ENCODE measurements around the gene SLC38A8. TPM values are rescaled to one million over a fixed set of nuclear protein-coding genes. Genes with fewer than 3 reads are reported as not detected.

Gene SLC38A8
- total RNA-seq, 4 donors from 2014 or later, result not detected

DNA sequence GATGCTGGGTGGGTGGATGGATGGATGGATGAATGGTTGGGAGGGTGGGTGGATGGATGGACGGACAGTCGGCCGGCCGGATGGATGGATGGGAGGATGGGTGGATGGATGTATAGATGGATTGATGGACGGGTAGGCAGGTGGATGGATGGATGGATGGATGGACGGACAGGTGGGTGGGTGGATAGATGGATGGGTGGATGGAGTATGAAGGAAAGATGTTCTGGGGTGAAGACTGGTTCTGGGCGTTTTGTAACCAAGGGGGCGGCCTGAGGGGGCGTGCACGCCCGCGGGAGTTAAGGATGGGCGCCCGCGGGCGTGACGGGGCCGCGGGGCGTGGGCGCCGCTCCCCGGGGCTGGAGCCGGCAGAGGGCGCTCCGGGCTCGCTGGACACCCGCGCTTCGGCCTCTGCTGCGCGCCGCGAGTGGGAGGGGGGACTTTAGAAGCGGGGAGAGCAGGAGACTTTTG lies 74.7 kb downstream of the SLC38A8 start, which contains the start of gene NECAB2:
NECAB2 (plus strand) TSS at position 407 of the 468 bp plus-strand sequence. CDS start 405 bp downstream, outside the sequence.
- Histone ChIP-seq H3K4me1 (peaks cover 0 to 11% (median 0%) of the 10 kb centered on the region in 4 donors), H3K4me3 (peak within 1 kb of the TSS in 3 of 4 donors; percentile 21 to 56 (median 26)), H3K27ac (no peak within 1 kb of the TSS), H3K27me3 (peaks cover 0 to 17% of the 10 kb centered on the region in 2 donors), H3K36me3 (peaks cover 0 to 37% (median 0%) of the 10 kb centered on the region in 3 donors), H3K9me3 (no peaks in the 10 kb centered on the region)
- TF ChIP-seq POLR2A (IDR thresholded peaks at IDR 0.05) (no peak), CTCF (IDR thresholded peaks at IDR 0.05) (peak; percentile 46 to 70 (median 65)), EP300 (IDR thresholded peaks at IDR 0.05) (no peak)
- DNase-seq (ENCODE audit: low spot score in 2 of 2), result peak in 1 of 2 donors; percentile 23
- WGBS, 2 donors, result 10 to 12% methylated on average over 34 to 35 of the region's 35 CpGs

DNA sequence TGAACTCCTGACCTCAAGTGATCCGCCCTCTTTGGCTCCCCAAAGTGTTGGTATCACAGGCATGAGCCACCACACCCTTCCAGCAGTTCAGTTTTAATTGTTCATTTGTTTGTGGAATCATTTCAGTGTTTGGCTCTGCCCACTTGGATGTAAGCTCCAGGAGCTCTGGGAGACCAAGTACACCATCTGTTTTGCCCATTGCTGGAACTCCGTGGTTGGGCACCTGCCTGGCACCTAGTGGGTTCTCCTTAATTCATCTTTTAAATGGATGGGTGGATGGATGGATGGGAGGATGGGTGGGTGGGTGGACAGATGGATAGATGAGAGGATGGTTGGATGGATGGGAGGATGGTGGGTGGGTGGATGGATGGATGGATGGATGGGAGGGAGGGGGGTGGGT lies 75.5 kb downstream of the SLC38A8 start:
- H3K27me3 ChIP-seq, result peaks cover 0 to 17% of the 10 kb centered on the region in 2 donors
- no peak overlapping the region for H3K27ac ChIP-seq
- TF ChIP-seq EP300 (IDR thresholded peaks at IDR 0.05) (no peak), POLR2A (IDR thresholded peaks at IDR 0.05) (no peak), CTCF (IDR thresholded peaks at IDR 0.05) (no peak)
- DNase-seq (ENCODE audit: low spot score in 2 of 2), result no peak
- 76 to 94% methylated on average over 2 of the region's 2 CpGs for WGBS, 2 donors
- no peaks in the 10 kb centered on the region for H3K9me3 ChIP-seq
- H3K4me3 ChIP-seq, result no peak overlapping the region
- H3K36me3 ChIP-seq, result peaks cover 0 to 45% (median 0%) of the 10 kb centered on the region in 3 donors
- peaks cover 0 to 11% (median 0%) of the 10 kb centered on the region in 4 donors for H3K4me1 ChIP-seq

- Histone ChIP-seq H3K4me1 (peaks cover 0 to 11% (median 0%) of the 10 kb centered on the region in 4 donors), H3K27me3 (peaks cover 0 to 17% of the 10 kb centered on the region in 2 donors), H3K36me3 (peaks cover 0 to 54% (median 0%) of the 10 kb centered on the region in 3 donors), H3K4me3 (no peak overlapping the region), H3K9me3 (no peaks in the 10 kb centered on the region), H3K27ac (no peak overlapping the region)
- WGBS, 2 donors, result 77 to 85% methylated on average over 11 of the region's 13 CpGs
- no peak for DNase-seq (ENCODE audit: low spot score in 2 of 2)
- TF ChIP-seq EP300 (IDR thresholded peaks at IDR 0.05), result no peak
- no peak for TF ChIP-seq CTCF (IDR thresholded peaks at IDR 0.05)
- TF ChIP-seq POLR2A (IDR thresholded peaks at IDR 0.05), result no peak
These were observed 76.4 kb downstream of the SLC38A8 start for GRCh38 chr16:83966153-83966696.

DNA sequence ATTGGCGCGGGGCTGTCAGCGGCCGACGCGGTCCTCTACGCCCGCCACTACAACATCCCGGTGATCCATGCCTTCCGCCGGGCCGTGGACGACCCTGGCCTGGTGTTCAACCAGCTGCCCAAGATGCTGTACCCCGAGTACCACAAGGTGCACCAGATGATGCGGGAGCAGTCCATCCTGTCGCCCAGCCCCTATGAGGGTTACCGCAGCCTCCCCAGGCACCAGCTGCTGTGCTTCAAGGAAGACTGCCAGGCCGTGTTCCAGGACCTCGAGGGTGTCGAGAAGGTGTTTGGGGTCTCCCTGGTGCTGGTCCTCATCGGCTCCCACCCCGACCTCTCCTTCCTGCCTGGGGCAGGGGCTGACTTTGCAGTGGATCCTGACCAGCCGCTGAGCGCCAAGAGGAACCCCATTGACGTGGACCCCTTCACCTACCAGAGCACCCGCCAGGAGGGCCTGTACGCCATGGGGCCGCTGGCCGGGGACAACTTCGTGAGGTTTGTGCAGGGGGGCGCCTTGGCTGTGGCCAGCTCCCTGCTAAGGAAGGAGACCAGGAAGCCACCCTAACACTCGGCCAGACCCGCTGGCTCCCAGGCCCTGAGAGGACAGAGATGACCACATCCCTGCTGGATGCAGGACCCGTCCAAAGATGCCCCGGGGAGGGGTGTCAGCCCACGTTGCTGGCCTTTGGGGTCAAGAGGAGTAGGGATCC lies 77.0 kb downstream of the SLC38A8 start:
- peaks cover 0 to 11% (median 0%) of the 10 kb centered on the region in 4 donors for H3K4me1 ChIP-seq
- WGBS, 2 donors, result 90 to 95% methylated on average over 27 to 29 of the region's 36 CpGs
- no peak for TF ChIP-seq POLR2A (IDR thresholded peaks at IDR 0.05)
- no peak for TF ChIP-seq CTCF (IDR thresholded peaks at IDR 0.05)
- TF ChIP-seq EP300 (IDR thresholded peaks at IDR 0.05), result no peak
- peaks cover 0 to 17% of the 10 kb centered on the region in 2 donors for H3K27me3 ChIP-seq
- H3K27ac ChIP-seq, result no peak overlapping the region
- DNase-seq (ENCODE audit: low spot score in 2 of 2), result no peak
- no peaks in the 10 kb centered on the region for H3K9me3 ChIP-seq
- H3K4me3 ChIP-seq, result no peak overlapping the region
- peaks cover 0 to 60% (median 0%) of the 10 kb centered on the region in 3 donors for H3K36me3 ChIP-seq
